ENCODE measurements around the gene CMSS1.

DNA sequence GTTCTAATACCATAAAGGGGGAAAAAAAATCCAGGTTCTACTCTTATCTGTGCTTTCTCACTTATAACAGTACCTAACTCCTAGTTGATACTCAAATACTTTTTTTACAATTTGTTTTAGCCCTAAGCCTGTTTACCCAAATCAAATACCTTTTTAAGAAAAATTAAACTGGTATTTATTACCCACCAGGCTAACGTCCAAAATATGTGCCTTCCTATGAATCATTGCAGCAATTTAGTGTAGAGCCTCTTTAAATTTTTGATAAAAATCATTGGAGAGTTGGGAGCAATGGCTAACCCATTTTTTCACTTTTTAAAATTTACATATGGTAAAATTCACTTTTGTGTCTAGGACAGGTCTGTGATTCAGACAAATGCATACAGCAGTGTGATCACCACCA, 268.7 kb downstream of the CMSS1 start:
- TF ChIP-seq, protein P1, sequence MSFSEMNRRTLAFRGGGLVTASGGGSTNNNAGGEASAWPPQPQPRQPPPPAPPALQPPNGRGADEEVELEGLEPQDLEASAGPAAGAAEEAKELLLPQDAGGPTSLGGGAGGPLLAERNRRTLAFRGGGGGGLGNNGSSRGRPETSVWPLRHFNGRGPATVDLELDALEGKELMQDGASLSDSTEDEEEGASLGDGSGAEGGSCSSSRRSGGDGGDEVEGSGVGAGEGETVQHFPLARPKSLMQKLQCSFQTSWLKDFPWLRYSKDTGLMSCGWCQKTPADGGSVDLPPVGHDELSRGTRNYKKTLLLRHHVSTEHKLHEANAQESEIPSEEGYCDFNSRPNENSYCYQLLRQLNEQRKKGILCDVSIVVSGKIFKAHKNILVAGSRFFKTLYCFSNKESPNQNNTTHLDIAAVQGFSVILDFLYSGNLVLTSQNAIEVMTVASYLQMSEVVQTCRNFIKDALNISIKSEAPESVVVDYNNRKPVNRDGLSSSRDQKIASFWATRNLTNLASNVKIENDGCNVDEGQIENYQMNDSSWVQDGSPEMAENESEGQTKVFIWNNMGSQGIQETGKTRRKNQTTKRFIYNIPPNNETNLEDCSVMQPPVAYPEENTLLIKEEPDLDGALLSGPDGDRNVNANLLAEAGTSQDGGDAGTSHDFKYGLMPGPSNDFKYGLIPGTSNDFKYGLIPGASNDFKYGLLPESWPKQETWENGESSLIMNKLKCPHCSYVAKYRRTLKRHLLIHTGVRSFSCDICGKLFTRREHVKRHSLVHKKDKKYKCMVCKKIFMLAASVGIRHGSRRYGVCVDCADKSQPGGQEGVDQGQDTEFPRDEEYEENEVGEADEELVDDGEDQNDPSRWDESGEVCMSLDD (tag by site-specific recombination; IDR thresholded peaks at IDR 0.05): no peak
- TF ChIP-seq, protein P2, sequence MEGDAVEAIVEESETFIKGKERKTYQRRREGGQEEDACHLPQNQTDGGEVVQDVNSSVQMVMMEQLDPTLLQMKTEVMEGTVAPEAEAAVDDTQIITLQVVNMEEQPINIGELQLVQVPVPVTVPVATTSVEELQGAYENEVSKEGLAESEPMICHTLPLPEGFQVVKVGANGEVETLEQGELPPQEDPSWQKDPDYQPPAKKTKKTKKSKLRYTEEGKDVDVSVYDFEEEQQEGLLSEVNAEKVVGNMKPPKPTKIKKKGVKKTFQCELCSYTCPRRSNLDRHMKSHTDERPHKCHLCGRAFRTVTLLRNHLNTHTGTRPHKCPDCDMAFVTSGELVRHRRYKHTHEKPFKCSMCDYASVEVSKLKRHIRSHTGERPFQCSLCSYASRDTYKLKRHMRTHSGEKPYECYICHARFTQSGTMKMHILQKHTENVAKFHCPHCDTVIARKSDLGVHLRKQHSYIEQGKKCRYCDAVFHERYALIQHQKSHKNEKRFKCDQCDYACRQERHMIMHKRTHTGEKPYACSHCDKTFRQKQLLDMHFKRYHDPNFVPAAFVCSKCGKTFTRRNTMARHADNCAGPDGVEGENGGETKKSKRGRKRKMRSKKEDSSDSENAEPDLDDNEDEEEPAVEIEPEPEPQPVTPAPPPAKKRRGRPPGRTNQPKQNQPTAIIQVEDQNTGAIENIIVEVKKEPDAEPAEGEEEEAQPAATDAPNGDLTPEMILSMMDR (tag by site-specific recombination; IDR thresholded peaks at IDR 0.05): no peak
- TF ChIP-seq ZNF529 (tag by site-specific recombination; IDR thresholded peaks at IDR 0.05; ENCODE audit: insufficient replicate concordance) (no peak), ZNF76 (tag by site-specific recombination; IDR thresholded peaks at IDR 0.05; ENCODE audit: borderline replicate concordance, low read depth) (no peak), ZBTB7A (tag by site-specific recombination; IDR thresholded peaks at IDR 0.05; ENCODE audit: low read depth) (no peak), ZNF202 (tag by site-specific recombination; IDR thresholded peaks at IDR 0.05; ENCODE audit: borderline replicate concordance) (no peak), ZNF302 (tag by site-specific recombination; IDR thresholded peaks at IDR 0.05; ENCODE audit: low read depth) (no peak), ZNF19 (tag by site-specific recombination; IDR thresholded peaks at IDR 0.05; ENCODE audit: low read depth) (no peak), ZNF791 (tag by site-specific recombination; IDR thresholded peaks at IDR 0.05) (no peak)
- TF ChIP-seq, protein P3, sequence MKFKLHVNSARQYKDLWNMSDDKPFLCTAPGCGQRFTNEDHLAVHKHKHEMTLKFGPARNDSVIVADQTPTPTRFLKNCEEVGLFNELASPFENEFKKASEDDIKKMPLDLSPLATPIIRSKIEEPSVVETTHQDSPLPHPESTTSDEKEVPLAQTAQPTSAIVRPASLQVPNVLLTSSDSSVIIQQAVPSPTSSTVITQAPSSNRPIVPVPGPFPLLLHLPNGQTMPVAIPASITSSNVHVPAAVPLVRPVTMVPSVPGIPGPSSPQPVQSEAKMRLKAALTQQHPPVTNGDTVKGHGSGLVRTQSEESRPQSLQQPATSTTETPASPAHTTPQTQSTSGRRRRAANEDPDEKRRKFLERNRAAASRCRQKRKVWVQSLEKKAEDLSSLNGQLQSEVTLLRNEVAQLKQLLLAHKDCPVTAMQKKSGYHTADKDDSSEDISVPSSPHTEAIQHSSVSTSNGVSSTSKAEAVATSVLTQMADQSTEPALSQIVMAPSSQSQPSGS (tag by site-specific recombination; IDR thresholded peaks at IDR 0.05; ENCODE audit: low read depth): no peak
